HG02938 (cell line): ENCODE measurements around the gene BRCC3.
A peak's percentile ranks its signal among the peaks of the same experiment; 100 is the strongest.

ENCODE experiments used
- ATAC-seq: cut with Tn5 transposase; IDR thresholded peaks from one replicate; pipeline ENCODE4 v1.9.1; 2021; ENCODE audit warnings: mild to moderate bottlenecking, moderate library complexity; ENCODE audit not compliant: unreplicated experiment

Gene BRCC3

DNA sequence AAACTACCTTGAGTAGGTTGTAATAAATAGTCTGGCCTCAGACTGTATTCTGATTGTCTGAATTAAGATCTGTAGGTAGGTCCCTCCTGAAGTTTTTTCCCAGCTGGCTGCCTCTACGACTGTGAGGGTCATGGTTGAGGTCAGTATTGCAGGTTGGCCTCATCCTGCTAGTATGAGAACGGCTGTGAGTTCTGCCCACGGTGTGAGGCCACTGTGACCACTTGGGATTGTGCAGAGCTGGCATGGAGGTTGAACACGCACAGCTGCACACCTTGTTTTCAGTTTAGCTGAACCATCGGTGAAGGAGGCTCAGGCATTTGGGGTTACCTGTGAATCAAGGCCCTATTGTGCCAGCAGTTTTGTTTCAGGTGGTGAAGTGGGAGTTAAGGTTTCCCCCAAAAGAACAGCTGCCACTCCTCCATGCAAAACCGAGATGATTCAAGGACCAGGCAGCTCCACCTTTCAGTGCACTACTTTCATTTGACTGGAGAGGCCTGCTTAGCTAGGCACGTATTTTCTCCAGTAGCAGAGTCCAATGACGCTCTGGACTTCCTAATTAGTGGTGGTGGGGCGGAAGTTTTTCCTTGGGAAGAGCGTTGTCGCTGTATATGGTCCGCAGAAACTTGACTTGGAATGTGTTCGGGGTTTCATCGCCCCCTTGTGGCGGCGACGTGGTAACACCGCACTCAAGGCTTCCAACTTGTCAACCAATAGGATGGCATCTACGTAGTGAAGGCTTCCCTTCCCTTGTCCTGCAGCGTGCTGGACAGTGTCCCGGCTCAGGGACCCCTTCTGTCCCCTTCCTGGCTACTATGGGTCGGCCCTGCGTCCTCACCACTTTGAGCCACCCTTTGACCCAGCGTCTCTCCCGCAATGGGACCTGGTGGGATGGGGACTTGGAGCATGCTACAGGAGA is 14.2 kb upstream of the BRCC3 start:
- ATAC-seq = no peak

DNA sequence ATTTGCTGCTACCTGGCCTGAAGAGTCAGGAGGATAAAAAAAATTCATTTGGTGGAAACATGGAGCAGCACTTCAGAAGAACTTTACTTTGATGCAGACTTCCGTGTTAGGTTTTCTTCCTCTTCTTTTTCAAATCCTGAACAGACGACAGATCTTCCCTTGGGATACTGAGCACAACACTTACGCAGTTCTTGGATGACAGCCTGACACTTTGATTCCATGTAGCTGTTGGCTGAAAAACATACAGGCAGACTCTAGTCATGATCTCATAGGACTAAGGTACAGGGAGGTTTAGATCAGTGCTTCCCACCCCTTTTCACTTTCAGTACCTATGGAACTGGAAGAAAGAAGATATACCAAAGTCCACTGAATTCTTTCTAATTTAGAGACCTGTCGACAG is 9.5 kb upstream of the BRCC3 start:
- no peak for ATAC-seq

DNA sequence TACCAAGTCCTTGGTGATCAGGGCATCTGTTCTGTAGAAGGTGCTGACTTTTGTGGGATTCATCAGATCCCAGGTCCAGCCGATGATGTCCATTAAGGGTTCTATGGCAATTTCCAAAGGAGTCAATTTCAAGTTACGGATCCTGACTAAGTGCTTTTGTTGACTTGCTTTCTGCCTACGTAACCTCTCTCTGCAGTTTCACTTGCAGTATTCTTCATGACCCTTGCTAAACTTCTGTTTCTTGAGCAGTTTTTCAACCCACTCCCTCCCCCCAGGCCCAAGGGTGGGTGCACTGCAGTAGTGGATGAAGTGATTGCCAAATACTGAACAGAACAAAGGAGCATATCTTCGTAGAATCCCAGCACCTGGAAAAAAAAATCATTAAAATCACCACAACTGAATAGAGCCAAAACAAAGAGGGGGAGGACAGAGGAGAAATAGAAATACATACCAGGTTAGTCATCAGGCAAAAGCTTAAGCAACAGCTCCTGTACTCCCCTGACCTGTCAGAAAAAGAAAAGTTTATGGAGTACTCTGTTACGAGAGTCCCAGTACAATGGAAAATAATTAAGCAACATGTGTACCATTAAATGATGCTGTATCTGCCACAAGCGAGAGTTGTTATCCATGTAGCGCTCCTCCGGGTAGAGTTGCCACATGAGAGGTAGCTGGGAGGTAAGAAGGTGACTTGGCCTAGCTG is 6.1 kb upstream of the BRCC3 start:
- no peak for ATAC-seq

DNA sequence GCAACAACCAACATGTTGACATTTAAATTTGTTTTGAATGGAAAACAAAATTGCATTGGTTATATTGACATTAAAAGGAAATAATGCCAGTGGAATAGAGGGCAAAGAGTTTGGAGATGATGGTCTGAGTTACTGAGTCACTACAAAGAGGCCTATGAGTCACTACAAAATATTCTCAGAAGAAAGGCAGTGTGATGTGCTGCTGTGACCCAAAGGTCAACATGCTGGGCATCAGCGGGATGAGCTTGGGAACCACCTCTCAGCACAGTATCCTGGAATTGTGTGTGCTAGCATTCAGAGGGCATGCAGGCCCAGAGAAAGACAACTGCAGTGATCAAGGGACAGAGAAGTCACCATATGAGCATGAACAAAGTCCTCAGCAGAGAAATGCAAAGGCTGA is 3.1 kb upstream of the BRCC3 start:
- no peak for ATAC-seq

DNA sequence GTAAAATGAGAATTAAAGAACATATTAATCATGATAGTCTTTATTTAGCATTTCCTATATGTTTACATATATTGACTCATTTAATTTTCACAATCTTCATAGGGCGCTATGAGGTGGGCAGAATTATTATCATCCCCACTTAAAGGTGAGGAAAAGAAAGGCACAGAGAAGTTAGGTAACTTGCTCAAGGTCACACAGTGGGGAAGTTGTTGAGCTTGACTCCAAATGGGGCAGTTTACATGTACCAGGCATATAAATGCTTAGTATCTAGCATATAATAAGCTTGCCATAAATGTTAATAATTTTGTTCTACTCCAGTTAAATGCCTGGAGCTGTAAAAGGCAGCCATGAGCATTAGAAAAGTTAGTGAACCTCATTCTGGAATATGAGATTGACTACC is 1.9 kb upstream of the BRCC3 start:
- no peak for ATAC-seq

DNA sequence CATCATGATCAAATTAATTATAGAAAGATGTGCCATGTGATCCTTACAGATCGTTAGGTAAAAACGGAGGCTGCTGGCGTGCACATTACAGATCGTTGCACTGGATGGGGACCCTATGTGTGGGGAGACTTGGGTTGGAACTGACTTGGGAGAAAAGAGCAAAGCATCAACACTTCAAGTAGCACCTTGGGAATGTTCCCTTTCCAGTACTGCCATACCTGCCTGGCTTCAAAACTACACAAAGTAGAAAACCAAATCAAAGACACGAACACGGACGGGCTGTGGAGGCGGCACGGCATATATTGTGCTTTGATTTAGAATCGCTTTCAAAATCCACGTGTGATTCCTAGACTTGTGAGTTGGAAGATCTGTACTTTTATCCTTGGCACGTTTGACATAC is 1.3 kb upstream of the BRCC3 start:
- no peak for ATAC-seq

DNA sequence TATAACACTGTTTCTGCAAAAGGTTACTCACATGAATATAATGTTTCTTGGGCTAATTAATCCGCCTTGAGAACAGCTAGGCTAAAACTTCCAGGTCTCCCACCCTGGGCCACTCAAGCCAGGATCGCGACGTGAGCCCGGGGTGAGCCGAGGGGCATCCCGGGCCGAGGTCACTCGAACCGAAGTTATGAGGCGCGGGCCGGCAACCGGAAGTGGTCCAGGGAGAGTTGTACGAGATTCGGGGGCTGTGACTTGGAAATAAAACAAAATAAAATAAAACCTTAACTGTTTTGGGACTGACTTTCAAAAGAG is 689 bp upstream of the BRCC3 start:
- peak; percentile 25 for ATAC-seq

DNA sequence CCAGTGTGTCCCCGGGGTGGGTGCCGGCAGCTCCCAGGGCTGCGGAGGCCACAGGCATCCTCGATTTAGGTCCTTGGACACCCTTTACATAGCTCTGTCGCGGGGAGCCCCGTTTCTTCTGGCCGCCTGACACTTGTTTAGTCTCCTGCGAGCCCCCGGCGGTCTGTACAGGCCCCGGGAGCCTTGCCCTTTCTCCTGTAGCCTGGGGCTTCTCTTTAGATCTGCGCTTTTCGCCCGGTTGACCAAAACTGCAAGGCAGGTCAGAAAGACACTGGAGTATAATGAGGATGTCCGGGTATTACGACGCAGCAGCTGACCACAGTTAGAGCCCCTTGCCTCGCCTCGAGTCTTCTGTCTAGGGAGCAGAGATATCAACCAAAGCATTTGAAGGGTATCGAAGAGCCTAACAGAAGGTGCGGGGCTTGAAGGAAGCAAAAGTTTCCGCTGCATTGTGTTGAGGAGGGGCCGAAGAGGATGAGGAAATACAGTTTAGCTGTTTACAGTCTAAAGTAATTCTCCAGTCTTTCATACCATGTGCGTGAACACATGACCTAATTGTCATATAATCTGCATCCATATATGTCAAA is 479 bp downstream of the BRCC3 start:
- no peak for ATAC-seq

DNA sequence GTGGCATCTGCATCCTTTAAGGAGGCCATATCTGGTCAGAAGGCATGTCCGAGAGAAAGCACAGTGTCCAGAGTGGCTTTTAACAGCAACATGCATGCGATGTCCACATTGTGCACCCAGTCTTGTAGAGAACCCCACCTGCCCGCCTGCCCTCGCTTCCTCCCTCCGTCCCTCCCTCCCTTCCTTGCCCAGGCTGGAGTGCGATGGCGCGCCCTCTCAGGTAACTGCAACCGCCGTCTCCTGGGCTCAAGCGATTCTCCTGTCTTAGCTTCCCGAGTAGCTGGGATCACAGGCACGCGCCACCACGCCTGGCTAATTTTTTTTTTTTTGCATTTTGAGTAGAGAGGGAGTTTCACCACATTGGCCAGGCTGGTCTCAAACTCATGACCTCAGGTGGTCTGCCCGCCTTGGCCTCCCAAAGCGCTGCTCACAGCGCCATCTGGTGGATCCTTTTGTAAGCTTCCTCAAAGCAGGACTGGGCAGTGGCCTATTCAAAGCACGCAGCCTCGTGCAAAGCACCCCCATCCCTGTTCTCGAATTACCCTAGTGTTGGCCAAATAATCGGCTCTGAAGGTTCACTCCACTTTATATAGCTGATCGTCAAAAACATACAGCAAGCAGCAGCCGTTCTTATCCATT is 15.0 kb downstream of the BRCC3 start:
- no peak for ATAC-seq

DNA sequence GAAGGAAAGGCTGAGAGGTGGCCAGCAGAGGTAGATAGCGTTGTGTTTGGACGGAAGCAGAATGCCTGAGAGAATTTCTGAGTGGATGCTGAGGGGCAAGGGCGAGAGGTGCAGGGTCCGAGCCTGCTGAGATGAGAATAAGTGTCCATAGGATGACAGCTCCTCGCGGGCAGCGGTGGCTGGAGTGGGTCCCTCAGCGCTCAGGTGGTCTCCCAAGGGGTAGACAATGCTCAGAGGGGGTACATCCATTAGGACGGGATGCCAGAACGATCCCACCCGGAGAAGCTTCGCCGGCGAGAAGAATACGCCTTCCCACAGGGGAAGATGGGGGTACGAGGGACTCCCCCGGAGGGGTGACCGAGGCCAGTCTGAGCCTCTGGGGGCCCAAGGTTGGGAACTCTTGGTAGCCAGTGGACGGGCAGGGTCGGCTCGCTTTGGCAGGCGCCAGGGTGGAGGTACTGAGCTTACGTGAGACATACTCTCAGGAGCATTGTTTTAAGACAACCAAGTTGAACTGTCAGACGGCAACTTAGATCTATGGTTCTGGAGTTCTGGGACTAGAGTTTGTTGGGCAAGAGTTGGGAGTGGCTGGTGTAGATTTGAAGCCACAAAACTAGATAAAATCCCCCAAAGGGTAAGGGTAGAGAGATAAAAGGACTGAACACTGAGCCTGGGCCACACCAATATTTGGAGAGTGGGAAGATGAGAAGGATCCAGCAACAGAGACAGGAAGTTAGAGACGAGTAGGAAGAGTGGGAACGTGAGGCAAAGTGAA is 15.8 kb downstream of the BRCC3 start:
- no peak for ATAC-seq

DNA sequence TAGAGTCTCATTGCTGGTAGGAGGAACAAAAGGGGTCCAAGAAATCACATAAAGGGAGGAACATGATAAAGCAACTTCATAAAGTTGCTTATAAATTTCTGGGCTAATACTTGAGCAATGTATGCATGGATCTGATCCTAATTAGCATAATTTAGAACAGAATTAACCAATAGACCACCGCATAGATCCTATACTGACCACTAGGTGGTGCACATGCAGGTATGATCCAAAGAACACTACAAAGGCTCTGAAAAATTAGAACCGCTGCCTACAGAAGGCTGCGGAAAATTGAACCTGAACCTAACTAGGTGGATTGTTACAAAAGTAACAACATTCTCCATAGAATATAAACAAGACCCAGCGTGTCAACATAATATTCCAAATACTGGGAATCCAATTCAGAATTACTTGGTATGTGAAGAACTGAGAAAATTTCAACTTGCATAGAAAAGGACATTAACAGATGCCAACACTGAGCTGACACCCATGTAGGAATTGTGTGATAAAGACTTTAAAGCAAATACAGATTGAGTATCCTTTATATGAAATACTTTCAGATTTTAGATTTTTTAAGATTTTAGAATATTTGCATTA is 23.3 kb downstream of the BRCC3 start:
- ATAC-seq = no peak

DNA sequence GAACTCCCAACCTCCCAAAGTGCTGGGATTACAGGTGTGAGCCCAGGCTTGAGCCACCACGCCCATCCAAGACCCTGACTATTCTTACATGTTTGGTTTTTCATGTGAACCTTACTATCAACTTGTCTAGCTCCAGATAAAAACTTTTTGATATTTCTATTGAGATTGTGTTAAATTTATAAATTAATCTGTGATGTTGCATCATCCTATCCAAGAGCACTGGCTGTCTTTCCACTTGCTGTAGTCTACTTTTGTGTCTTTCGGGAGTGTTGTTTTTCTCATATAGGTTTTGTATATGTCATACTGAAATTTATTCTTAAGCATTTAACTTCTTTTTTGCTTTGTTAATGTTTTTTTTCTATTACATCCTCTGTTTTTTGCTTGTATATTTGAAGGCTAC is 34.6 kb downstream of the BRCC3 start:
- no peak for ATAC-seq

DNA sequence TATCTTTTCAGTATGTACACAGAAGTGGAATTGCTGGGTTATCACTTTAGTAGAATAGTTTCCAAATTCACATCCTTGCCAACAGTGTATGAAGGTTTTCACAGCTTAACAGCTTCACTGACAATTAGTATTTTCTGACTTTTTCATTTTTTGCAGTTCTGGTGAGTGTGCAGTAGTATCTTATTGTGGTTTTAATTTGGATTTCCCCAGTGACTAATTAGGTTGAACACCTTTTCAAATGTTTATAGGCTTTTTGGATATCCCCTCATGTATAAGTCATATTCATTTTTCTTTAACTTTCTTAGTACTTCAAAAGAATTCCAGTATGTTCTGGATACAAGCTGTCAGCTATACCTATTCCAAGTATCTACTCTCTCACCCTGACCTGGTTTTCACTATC is 37.1 kb downstream of the BRCC3 start:
- no peak for ATAC-seq

DNA sequence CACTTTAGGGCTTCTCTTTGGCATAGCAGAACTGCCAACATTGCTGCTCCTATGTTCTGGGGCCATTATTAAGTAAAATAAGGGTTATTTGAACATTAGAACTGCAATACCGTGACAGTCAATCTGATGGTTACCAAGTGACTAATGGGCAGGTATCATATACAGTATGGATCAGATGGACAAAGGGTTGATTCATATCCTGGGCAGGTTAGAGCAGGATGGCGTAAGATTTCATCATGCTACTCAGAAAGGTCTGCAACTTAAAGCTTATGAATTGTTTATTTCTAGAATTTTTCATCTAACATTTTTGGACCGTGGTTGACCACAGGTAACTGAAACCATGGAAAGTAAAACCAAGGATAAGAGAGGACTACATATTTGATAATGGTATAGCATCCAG is 40.9 kb downstream of the BRCC3 start:
- ATAC-seq = no peak

DNA sequence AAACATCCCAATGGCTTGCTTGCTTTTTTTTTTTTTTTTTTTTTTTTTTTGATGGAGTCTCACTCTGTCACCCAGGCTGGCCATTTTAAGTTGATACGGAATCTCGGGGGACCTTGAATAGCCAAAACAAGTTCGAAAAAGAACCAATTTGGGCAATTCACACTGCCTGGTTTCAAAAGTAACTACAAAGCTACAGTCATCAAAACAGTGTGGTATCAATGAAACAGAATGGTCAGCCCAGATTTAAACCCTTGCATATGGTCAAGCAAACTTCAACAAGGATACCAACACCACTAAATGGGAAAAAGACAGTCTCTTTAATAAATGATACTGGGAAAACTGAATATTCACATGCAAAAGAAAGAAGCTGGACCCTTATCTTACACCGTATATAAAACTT is 41.8 kb downstream of the BRCC3 start:
- no peak for ATAC-seq

DNA sequence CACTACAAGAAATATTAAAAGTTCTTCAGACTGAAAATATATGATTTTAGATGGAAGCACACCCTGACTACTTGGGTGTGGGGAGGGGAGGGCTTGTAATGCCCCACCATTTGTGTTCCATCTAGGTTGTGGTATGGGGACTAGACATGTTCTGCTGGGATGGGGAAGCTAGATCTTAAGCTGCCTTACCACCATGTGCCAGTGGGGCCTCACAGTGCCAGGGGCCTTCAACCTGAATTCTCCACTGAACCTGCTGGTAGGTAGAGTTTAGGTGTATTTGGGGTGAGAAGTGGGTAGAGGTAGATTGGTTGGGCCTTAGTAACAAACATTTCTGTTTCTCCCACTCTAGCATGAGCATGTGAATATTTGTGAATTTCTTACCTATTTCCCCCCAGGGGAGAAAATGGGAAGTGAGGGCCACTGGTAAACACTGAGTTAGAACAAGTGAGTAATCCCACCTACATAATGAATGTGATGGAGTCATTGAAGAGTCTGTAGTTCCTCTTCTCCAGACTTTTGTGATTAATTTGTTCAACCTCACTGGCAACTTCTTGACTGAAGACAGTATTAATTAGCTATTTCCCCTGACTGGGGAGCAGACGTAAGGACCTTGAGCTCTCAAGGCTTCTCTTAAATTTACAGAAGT is 44.0 kb downstream of the BRCC3 start:
- no peak for ATAC-seq

DNA sequence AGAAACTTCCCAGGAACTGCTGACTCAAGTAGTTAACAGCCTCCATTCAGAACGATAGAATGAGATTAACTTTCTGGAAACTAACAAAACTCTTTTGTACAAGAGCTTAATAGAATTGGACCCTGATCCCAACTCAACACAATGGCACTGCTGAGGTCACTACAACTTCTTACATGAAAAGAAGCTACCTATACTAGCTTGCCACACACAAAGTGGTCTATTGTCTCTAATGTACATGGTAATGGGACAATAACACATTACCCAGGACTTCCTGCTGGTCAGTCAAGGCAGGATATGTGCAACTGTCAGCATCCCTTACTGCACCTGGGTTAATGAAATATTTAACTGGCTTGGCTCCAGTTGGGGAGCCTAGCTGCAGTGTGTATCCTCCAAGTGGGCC is 56.2 kb downstream of the BRCC3 start:
- no peak for ATAC-seq

DNA sequence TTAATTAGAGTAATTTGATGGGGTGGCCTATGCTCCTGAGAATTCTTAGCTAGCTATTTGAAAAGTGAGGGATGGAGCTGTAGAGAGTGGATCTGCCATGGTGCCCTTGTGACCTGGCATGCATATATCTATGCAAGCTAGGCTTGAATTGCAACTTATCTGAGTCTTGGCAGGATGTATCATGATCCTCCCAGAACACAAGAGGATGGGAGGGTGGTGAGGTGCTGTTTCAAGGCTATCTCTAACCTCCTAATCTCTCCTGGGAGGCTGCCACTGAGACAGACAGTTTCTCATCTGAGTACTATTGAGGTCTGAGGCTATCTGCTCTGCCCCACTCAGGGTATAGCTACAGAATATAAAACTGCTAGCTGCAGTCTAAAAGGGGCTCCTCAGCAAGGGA is 56.6 kb downstream of the BRCC3 start:
- no peak for ATAC-seq

DNA sequence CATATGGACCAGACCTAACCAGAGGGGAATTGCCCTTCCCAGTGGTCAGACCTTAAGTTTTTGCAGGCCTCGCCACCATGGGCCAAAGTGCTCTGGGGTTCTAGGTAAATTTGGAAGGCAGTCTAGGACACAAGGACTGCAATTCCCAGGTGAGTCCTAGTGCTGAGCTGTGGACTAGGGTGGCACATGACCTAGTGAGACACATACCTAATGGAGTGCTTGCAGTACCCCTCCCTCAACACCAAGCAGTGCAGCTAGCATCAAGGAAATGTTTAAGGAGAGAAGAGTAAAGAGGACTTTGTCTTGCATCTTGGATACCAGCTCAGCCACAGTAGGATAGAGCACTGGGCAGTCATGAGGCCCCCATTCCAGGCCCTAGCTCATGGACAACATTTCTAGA is 60.8 kb downstream of the BRCC3 start:
- ATAC-seq = no peak

DNA sequence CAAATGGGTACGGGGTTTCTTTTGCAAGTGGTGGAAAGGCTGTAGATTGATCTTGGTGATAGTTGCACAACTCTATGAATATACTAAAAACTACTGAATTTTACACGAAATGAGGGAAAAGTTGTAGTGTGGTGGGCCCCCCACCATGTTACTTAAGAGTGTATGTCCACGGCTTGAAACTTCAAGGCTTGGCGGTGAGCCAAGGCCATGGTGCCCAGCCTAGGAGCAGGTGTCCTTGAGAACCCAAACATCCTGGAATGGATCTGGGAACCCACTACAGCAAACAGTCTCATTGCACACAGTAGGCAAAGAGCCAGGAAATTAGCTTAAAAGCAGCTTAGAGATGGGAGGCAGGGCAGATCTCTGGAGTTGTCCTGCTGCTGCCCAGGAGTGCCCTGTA is 62.9 kb downstream of the BRCC3 start:
- no peak for ATAC-seq
